Measurements from ENCODE around the gene ANKRD6.

GRCh38 chr6:89434954-89435353 is 2.0 kb downstream of the ANKRD6 start:
- TF ChIP-seq EZH2 (IDR thresholded peaks at IDR 0.05; ENCODE audit: borderline replicate concordance, low read depth, low read length, poor library complexity, severe bottlenecking) = no peak
- no peak for TF ChIP-seq CTCF (conservative IDR thresholded peaks at IDR 0.05; ENCODE audit: low read depth, low read length)

Measured in A673 (cell line).